Measurements from ENCODE around the gene PGAM2. TPM values are rescaled to one million over a fixed set of nuclear protein-coding genes. Genes with fewer than 3 reads are reported as not detected.

The PGAM2 gene
- total and polyA plus RNA-seq, 2 of the 13 experiments (the other 11 are each of a cell fraction or from before 2014, with no cell fraction given) = 0.22 TPM; not detected in 1

GRCh38 chr7:44082541-44083207 is 17.3 kb upstream of the PGAM2 start (continued):
- TF ChIP-seq MLX (CRISPR knock-in tag; IDR thresholded peaks at IDR 0.05) (no peak), IRF1 (CRISPR knock-in tag; IDR thresholded peaks at IDR 0.05; ENCODE audit: low read depth) (no peak), HNRNPLL (IDR thresholded peaks at IDR 0.05; ENCODE audit: low read depth, low read length, poor library complexity, severe bottlenecking) (peak; percentile 8), POLR2AphosphoS5 (IDR thresholded peaks at IDR 0.05; ENCODE audit: low read depth, low read length) (peak; percentile 42; the same call in 1 of the 2 replicates), ZNF430 (CRISPR knock-in tag; IDR thresholded peaks at IDR 0.05) (no peak), MAX (IDR thresholded peaks at IDR 0.05) (peak; percentile 56), KAT7 (CRISPR knock-in tag; IDR thresholded peaks at IDR 0.05; ENCODE audit: borderline replicate concordance) (no peak), ARID3A (IDR thresholded peaks at IDR 0.05; ENCODE audit: low read depth, low read length) (no peak), ZBTB40 (IDR thresholded peaks at IDR 0.05) (no peak), ZBTB40 (CRISPR knock-in tag; IDR thresholded peaks at IDR 0.05) (0 out of 2 replicates have a peak, but pooled peaks have one; percentile 40), ZFP90 (CRISPR knock-in tag; IDR thresholded peaks at IDR 0.05; ENCODE audit: borderline replicate concordance) (no peak), ASH2L (IDR thresholded peaks at IDR 0.05; ENCODE audit: insufficient read length, low read depth, low read length) (peak; percentile 3), NR2F6 (IDR thresholded peaks at IDR 0.05) (no peak), NR2F6 (CRISPR knock-in tag; IDR thresholded peaks at IDR 0.05) (0 out of 2 replicates have a peak, but pooled peaks have one; percentile 9)
- TF ChIP-seq, protein P1, sequence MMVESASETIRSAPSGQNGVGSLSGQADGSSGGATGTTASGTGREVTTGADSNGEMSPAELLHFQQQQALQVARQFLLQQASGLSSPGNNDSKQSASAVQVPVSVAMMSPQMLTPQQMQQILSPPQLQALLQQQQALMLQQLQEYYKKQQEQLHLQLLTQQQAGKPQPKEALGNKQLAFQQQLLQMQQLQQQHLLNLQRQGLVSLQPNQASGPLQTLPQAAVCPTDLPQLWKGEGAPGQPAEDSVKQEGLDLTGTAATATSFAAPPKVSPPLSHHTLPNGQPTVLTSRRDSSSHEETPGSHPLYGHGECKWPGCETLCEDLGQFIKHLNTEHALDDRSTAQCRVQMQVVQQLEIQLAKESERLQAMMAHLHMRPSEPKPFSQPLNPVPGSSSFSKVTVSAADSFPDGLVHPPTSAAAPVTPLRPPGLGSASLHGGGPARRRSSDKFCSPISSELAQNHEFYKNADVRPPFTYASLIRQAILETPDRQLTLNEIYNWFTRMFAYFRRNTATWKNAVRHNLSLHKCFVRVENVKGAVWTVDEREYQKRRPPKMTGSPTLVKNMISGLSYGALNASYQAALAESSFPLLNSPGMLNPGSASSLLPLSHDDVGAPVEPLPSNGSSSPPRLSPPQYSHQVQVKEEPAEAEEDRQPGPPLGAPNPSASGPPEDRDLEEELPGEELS (CRISPR knock-in tag; IDR thresholded peaks at IDR 0.05) = no peak; the same call in 1 of the 2 replicates

All from HepG2 (cell line).